Activated CD8-positive, alpha-beta memory T cell treated with anti-CD3 and anti-CD28 coated beads, Interleukin-2, amount 50 U/mL, for 24 hours (primary cell): ENCODE measurements around the gene MXD3.
A peak's percentile ranks its signal among the peaks of the same experiment; 100 is the strongest.

Experiments
- DNase-seq: peaks from one replicate; pipeline ENCODE4 v3.0.0-alpha.2; 2020; ENCODE audit errors: extremely low read depth

MXD3 gene

DNA sequence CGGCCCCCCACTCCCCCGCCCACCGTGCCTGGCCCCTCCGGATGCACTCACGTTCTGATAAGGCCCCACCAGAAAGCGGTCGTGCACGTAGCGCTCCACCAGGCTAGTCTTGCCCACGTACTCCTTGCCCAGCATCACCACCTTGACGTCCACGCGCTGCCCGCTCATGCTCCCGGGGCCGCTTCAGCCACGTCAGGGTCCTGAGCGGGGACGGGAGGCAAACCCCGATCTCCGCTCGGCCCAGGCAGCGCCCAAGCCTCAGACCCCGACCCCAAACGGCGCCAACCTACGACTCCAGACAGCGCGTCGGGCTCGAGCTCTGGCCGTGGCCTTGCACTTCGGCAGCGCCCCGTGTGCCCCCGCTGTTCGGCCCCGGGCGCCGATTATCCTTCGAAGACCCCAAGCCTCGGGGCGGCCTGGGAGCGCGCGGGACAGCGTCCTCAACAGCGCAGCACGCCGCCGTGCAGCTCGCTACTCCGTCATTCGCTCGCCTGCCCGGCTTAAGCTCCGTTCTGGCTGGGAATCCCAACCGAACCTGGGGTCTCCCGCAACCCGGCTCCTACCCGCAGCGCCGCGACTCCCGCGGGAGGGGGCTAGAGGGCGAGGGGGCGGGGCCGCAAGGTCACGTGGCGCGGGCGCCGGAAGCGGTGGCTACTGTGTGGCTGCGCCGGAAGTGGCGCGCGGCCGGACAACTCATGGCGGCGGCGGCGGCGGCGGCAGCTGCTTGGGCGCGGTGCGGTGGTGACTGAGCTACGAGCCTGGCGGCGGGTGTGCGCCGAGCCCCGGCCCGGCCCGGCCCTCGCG, 8.4 kb downstream of the MXD3 start, which contains the start of the genes PRELID1 and RAB24:
Gene PRELID1 (plus strand): TSS at position 679 of the 804 bp plus-strand sequence. CDS start 187 bp downstream, outside the sequence.
Gene RAB24 (minus strand): TSS at position 599 of the 804 bp plus-strand sequence. CDS start 431 bp downstream, at position 168.
- DNase-seq = peak; percentile 71

DNA sequence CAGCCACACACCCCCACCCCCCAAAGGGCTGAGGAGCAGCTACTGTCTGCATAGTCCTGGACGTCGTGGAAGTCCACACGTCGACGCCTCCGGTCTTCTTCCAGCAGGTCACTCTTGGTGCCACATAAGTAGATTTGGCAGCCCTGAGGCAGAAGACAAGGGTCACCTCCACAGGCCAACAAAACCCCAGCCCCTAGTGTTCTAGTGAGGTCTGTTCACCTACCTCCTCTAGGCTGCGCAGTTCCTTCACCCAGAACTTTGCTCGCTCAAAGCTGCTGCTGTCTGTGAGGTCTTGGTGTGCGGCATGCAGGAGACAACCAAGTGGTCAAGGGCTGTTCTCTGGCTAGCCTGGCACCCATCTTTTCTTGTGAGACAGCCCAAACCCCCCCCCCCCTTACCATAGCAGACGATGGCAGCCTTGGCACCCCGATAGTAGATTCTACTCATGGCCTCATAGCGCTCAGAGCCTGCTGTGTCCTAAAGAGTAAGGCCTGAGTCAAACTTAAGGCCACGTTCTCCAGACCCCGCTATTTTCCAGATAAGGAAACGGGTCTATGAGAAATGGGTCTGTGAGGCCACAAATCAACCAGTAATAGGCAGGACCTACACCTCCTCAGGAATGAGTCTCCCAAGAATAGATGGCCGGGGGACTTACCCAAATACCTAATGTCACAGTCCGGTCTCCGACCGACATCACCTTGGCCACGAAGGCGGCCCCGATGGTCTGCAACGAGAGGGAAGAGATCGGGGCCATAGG, 9.2 kb downstream of the MXD3 start:
- no peak for DNase-seq

DNA sequence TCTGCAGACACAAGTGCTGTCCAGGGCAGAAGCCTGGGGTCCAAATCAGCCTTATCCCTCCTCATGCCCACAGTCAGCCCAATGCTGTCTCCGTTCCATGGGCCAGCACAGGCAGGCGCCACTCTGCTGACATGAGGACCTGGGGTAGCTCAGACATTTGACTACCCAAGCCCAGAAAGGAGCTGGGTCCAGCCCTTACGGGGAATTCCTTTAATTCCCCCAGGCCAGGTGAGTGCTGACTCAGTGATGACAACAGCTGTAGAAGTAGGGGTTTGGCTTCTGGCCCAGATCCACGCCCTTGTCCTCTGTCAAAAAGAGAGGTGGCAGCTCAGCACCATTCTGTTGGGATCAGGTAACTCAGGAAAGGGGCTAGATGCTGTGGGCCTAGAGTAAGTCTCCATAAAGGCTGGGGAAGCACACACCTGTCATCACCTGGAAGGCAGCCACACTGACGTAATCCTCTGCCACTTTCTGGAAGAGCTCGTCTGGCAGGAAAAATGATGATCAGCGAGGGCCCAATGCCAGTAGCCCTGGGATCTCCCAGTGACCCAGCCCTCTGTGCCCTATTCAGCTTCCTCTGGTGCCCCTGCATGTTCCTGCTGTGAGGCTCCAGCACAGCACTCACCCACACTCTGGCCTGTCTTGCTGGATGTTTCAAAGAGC, 10.1 kb downstream of the MXD3 start:
- DNase-seq = no peak

- DNase-seq = no peak
Observed at GRCh38 chr5:177300951-177301350, 10.7 kb downstream of the MXD3 start.

DNA sequence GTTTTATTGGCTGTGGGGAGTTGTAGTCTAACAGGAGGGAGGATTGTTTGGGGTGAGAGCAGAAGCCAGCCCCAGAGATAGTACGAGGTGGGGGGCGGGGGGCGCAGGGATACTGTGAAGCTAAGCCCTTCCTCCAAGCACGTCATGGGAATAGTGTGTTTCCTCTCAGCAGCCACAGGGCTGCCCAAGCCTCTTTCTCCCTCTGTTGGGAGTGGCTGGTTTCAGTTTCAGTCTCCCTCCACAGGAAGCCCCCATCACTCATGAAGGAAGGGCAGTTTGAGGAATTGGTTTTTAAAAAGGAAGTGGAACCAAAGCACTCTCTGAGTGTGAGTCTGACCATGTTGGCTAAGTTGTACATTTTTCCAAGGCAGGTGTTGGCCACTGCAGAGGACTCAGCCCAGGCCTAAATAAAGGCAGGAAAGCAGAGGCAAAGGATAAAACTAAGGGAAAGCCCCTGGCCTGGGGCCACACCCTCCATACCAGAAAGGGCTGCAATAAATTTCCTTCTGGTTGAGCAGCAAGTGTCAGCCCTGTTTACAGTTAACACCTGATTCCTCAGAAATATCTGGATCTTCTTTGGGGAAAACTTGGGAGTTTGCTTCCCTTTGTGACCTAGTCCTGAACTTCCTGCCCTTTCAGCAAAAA, 11.3 kb downstream of the MXD3 start:
- no peak for DNase-seq

- DNase-seq = no peak
Observed at GRCh38 chr5:177299697-177300096, 12.0 kb downstream of the MXD3 start.

- DNase-seq = no peak
Observed at GRCh38 chr5:177297922-177298321, 13.8 kb downstream of the MXD3 start.

- no peak for DNase-seq
Observed at GRCh38 chr5:177296581-177296980, 15.1 kb downstream of the MXD3 start.

GRCh38 chr5:177295924-177296323, 15.8 kb downstream of the MXD3 start:
- no peak for DNase-seq

DNA sequence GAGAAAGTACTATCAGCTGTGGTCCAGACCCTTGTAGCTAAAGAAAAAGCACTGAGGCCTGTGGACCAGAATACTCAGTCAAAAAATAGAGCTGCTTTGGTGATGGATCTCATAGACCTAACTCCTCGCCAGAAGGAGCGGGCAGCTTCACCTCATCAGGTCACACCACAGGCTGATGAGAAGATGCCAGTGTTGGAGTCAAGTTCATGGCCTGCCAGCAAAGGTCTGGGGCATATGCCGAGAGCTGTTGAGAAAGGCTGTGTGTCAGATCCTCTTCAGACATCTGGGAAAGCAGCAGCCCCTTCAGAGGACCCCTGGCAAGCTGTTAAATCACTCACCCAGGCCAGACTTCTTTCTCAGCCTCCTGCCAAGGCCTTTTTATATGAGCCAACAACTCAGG, 17.1 kb downstream of the MXD3 start:
- no peak for DNase-seq

DNA sequence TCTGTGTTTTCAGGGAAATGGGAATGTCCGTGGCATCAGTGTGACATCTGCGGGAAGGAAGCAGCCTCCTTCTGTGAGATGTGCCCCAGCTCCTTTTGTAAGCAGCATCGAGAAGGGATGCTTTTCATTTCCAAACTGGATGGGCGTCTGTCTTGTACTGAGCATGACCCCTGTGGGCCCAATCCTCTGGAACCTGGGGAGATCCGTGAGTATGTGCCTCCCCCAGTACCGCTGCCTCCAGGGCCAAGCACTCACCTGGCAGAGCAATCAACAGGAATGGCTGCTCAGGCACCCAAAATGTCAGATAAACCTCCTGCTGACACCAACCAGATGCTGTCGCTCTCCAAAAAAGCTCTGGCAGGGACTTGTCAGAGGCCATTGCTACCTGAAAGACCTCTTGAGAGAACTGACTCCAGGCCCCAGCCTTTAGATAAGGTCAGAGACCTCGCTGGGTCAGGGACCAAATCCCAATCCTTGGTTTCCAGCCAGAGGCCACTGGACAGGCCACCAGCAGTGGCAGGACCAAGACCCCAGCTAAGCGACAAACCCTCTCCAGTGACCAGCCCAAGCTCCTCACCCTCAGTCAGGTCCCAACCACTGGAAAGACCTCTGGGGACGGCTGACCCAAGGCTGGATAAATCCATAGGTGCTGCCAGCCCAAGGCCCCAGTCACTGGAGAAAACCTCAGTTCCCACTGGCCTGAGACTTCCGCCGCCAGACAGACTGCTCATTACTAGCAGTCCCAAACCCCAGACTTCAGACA, 17.7 kb downstream of the MXD3 start:
- DNase-seq = no peak

DNA sequence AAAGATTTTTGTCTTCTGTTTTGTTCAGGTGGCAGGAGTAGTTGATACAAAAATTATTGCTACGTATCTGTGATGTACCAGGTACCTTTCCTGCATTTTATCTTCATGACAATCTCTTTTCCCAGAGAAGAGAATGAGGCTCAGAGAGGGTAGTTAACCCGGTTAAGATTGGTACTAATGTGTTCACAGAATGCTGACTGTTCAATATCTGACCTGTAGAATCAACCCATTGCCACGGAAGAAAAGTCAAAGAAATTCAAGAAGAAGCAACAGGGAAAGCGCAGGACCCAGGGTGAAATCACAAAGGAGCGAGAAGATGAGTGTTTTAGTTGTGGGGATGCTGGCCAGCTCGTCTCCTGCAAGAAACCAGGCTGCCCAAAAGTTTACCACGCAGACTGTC, 20.0 kb downstream of the MXD3 start:
- no peak for DNase-seq

GRCh38 chr5:177290816-177291596, 20.7 kb downstream of the MXD3 start:
- no peak for DNase-seq

- no peak for DNase-seq
Observed at GRCh38 chr5:177288191-177288590, 23.5 kb downstream of the MXD3 start.

- DNase-seq = no peak
Observed at GRCh38 chr5:177276886-177277285, 34.8 kb downstream of the MXD3 start.

GRCh38 chr5:177275883-177276282, 35.8 kb downstream of the MXD3 start:
- no peak for DNase-seq

DNA sequence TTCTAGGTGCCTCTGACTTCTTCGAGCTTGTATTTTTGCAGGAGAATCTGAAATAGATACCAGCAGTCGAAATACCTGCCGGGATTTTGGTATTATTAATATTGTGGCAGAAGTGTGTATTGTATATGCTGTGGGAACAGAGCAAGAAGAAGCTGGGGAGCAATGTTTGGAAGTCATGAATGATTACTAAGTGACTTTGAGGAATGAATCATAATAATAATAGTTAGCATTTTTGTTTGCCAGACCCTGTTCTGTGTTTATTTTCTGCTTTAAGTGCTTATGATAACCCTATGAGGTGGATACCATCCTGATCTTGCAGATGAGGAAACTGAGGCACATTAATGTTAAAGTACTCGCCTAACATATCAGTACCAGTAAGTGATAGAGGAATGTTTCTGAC, 40.6 kb downstream of the MXD3 start:
- DNase-seq = no peak

DNA sequence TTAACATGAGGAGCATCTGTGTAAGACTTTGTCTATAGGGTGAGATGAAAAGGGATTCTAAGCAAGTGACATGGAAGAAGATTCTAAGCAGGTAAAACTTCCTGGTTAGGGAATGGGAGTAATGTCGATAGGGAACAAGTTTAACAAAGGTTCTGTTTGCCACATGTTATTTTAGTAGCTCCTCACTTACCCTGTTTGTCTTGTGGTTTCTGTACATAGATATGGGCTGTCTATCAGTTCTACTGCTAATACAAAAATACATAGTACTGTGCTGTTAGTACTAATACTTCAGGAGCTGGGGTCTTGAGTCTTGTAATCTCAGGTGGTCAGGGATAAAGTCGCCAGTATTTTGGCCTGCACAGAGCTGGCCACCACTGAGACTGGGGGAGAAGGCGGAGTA, 41.0 kb downstream of the MXD3 start:
- no peak for DNase-seq

DNA sequence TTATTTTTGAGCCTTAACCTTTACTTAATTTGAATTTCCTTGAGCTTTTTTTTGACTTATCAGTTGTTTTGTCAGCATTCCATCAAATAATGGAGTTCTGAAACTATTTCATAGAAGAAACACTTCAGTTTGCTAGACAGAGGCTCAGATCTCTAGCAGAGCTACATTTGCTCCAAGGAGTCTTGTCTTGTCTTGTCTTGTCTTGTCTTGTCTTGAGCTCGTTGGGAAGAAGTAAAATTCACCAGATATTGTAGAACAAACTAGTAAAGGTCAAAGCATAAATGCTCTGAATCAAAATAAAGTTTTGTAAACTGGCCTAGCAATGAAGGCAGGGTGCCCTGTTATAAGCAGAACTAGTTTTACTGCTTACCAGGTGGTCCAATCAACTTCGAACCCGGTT, 41.7 kb downstream of the MXD3 start:
- DNase-seq = no peak

- DNase-seq = no peak
Observed at GRCh38 chr5:177269232-177269895, 42.3 kb downstream of the MXD3 start.
